AG20443 (cell line): ENCODE results near the gene CACNA2D3.

Experiments
- DNase-seq: peaks from one replicate; pipeline ENCODE4 v3.0.0; 2012; ENCODE audit warnings: low spot score, mixed read lengths

The CACNA2D3 gene

DNA sequence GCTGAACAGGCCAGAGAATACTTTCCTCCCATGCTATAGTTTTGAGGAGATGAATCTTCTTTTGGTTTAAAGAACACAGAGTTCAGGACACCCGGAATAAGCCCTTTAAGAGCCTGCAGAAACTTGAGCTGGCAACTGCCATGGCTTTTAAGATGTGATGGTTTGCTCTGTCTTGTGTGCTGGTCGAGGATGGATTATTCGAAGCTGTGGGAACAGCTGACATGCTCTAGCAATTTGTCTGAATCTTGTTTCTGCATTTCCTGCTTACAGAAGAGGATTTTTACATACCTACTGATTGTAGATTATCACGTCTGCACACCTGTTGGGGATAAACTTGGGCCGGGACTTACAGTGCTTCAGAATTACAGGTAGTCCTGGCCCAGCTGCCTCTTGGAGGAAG, 408.6 kb downstream of the CACNA2D3 start:
- DNase-seq: no peak

DNA sequence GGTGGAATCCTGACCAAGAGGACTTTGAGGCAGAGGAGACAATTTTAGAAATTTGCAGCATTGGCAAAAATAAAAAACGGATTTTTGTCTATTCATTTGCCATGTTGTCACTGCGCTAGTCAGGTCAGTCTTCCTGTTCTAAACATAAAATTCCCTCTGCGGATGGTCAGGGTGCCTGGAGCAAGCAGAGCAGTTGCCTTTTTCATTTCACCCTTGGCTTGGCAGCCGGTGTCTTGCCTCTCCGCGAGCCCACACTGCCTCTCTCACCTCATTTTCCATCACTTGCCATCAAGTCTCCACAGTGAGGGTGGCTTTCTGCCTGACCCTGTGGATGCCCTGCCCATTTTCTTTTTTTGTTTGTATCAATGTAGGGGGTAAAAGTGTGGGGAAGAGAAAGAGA, 409.4 kb downstream of the CACNA2D3 start:
- no peak for DNase-seq

DNA sequence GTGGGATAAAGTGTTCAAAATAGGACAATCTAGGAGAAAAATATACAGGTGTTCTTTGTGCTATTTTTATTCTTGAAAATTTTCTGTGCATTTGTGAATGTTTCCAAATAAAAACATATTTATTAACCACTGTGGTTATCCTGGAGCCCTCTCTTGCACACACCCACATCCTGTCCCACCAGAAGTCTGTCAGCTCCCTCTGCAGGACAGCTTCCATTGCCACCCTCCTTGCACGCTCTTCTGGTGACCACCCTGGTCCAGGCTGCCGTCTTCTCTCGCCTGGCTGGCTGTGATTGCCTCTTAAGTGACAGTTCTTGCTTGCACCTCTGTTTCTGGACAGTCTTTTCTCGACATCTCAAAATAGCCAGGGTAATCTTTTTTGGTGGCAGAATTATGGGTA, 411.5 kb downstream of the CACNA2D3 start:
- DNase-seq: no peak

DNA sequence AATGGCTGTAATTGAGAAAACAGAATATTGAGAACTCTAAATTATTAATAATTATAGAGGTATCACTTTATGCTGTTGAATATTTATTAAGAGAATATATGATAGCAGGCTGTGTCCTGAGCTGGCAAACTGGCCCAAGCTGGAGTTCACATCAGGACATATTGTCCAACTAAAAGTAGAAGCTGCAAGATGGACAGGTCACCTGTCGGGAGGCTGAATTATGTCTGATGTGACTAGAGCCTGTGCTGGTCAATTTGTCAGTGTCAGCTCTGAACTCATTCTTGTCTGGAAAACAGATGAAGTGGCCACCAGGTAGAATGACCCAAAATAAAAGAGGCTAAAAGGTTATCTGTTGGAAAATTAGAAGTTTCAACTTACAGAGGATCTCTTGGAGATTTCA, 413.3 kb downstream of the CACNA2D3 start:
- no peak for DNase-seq

DNA sequence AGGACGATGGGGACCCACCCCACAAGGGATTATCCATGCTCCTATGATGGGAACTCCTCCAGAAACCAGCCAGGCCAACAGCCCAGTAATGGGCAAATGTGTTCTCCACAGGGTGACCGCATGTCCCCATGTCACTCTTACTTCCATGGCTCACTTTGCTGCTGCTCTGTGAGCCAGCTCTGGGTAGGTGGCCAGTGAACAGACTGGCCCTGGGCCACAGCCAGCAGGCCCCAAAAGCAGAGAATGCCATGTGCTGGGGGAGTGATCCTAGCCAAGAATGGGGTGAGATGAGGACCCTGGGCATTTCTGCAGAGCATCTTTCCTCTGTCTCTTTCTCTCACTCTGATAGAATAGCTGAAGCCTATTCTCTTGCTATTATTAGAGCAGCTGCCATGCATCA, 414.1 kb downstream of the CACNA2D3 start:
- no peak for DNase-seq

DNA sequence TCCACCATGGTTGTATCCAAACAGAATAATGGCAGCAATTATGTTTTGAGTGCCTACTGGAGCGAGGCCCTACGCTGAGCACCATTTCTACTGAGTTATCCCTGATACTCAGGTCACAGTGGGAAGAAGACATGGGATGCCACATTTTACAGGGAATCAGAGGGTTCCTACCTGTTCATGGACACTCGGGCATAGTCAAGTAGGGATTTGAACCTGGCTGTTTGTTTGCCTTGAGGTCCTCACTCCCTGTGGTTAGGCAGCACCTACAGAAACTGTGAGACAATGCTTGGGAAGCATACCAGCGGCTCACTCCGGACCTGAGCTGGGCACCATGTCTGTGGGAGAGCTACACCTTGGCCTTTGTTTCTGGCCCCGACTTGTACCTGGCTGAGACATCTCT, 415.2 kb downstream of the CACNA2D3 start:
- DNase-seq: no peak

DNA sequence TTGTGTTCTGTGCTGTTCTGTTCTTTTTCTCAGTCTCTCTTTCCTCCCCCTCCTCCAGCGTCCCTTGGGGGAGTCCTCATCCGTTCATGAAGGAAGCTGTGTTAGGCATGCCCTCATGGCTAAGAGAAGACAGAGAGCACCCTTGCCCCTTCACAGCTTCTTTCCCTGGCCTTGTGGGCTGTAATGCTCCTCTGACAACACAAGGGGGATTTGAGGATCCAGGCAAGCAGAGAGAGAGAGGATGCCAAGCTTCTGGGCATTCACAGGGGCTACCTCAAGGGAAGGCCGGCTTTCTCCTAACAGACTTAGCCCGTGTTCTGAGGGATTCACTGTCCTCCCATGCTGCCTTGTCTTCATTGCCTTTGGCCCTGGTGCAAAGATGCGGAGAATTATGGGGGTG, 416.0 kb downstream of the CACNA2D3 start:
- no peak for DNase-seq

DNA sequence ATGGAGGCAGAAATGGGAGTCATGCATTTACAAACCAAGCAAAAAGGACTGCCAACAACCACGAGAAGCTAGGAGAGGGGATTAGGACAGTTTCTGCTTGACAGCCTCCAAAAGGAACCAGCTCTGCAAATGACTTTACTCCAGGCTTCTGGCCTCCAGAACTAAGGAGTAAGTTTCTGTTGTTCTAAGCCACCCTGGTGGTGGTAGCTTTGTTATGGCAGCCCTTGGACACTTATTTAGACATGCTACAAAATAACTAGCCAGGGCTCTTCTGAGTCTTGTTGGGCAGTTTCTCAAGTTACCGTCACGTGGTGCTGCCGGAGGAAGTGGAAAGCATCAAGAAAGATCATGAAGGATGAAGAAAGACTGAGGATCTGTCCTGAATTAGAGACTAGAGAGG, 419.0 kb downstream of the CACNA2D3 start:
- no peak for DNase-seq

DNA sequence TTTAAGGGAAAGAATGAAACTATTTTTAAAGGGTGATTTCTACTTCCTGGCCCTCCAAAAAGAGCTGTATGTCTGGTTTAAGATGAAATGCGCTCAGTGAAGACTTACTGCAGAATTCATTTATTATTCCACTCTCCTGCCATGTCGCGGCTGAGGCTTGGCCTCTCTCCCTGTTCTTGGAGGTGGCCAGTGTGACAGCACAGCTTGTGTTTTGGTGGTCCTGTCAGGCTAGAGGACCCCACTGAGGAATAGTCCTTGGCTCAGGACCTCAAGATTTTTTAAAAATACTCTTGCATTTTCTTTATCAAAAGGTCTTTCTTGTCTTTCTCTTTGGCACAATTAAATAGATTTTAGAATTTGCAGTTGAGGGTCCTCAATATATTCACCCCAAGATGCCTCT, 421.1 kb downstream of the CACNA2D3 start:
- DNase-seq: no peak

DNA sequence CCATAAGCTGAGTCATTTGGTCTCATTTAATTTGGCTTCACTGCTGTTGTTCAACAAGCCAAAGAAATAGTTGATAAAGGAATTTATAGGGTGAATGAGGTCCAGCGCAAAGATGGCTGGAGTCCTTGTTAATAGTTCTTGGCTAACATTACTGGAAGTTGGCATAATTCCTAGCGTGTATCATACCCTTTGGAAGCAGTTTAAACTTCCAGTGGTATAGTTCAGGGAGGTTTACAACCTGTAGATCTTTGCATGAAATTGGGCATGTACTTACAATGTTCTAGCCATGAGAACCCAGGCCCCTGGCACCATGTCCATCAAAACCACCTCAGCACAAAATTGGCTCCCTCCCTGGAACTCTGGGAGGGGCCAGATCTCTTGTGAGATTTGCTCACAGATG, 424.7 kb downstream of the CACNA2D3 start:
- no peak for DNase-seq

DNA sequence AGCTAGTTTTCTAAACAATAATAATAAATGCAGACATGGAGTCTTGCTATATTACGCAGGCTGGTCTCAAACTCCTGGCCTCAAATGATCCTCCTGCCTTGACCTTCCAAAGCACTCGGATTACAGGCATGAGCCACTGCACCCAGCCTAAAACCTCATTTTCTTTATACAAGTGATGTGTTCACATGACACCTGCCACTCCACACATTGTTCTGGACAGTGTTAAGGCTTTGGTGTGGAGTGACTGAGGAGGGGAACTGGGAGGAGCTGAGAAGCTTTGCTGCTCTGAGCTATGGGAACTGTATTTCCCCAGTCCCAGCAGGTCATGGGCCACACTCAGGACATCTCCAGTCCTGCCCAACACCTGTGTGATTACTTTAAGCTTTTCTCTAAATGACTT, 425.5 kb downstream of the CACNA2D3 start:
- DNase-seq: no peak

DNA sequence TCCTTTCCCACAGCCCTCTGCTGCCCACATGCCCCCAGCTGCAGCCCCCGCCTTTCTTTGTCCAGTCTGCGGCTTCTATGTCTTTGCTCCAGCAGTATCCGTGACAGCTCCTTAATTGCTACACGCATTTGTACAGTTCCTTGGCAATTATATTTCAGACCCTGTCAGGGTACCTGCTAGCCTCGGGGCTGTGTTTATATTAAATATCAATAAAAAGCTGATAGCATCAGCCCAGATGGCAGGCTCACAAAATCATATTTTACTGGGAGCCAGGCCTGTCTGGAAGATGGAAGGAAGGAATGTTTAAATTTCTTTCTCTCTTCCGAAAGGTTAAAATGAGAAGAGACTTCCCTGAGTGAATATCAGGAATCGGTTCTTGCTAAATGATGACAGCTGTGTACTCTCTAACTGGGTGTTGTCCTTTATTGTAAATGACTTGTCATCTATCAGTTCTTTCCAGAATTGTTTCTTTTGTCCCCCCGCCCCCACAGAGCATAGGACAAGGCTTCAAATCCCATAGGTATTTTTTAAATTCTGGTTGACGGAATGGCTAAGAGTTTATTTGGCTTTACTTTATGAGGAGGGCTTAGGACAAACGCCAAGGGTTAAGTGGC, 427.4 kb downstream of the CACNA2D3 start:
- no peak for DNase-seq

DNA sequence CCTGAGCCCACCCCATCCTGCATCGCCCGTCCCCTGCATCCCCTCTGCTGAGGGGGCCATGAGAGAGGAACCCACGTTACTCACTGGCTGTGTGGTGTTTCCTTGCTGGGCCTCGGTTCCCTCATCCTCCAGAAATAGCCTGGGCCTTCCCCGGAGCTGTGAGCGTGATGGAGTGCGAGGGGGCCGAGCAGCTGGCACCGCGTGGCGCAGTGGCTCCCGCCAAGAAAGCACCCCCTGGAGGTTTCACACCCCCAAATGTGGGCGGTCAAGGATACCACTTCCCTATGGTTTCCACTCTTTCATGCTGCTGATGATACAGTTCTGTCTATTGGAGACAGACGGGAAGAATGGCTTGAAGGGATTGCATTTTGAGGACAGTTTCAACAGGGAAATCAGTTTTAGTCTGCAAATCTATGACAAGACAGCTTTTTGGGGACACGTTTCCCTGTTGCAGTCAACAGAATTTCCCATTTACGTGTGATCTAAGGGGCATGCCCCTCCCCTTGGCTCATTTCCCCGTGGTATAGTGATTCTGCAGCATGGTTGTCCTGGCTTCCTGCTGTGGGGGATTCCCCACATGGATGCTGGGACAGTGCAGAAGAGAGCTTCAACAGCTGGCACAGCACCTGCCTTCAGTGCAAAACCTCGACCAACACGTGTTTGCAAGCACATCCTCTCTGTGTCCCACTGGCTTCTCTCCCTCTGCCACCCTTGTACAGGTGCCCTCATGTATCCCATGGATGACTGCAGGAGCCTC, 428.0 kb downstream of the CACNA2D3 start:
- no peak for DNase-seq

DNA sequence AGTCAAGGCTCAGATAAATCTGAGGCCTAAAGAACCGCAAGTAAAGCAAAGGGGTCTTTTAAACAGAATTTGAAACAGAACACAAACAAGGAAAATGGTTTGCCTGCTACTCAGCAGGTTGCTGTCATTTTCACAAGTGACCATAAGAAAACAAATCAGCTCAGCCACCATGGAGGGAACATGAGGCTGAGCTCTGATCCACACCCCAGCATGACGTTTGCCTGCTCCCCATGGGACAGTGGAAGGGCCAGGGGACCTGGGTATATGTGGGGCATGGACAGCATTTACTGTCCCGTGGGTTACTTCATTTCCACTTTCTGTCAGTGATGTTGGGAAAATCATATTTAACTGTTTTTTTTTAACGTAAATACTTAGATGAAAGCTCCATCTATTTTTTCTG, 434.3 kb downstream of the CACNA2D3 start:
- DNase-seq: no peak

DNA sequence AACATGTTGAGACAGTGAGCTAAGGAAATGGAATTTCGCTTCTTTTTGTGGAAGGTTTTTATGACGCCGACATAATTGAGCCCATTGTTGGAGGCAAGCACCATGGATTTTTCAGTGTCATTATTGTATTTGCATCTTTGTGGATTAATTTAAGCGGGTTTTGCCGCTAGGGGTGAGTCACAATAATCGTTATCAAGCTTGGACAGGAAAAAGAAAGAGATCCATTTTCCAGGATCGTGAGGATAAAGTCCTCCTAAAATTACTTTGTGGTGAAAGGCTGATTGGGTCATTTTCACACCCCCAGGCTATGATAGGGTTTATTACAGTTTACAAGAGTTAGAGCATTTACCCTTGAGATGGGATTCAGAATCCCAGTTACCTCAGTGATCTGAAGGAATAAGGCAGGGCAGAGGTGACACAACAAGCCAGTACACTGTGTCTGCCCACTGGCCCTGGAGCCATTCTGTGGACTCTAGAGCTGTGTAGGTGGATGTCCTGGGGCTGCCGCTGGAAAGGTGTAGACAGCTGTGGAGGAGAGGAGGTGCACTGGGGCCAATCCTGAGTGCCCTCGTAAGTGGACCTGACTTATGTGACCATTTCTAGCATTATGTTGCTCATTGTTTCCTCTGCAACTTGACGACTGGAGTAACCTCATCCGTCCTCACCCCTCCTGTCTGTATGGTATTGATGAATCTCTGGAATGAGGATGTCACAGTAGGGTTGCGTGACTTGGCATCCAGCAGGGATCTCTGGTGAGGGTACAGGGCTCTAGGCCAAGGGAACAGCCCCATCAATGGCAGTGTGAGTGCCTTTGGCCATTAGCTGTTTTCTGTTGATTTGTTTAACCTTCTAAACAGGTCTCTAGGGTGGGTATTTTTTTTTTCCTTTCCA, 435.4 kb downstream of the CACNA2D3 start:
- DNase-seq: no peak

DNA sequence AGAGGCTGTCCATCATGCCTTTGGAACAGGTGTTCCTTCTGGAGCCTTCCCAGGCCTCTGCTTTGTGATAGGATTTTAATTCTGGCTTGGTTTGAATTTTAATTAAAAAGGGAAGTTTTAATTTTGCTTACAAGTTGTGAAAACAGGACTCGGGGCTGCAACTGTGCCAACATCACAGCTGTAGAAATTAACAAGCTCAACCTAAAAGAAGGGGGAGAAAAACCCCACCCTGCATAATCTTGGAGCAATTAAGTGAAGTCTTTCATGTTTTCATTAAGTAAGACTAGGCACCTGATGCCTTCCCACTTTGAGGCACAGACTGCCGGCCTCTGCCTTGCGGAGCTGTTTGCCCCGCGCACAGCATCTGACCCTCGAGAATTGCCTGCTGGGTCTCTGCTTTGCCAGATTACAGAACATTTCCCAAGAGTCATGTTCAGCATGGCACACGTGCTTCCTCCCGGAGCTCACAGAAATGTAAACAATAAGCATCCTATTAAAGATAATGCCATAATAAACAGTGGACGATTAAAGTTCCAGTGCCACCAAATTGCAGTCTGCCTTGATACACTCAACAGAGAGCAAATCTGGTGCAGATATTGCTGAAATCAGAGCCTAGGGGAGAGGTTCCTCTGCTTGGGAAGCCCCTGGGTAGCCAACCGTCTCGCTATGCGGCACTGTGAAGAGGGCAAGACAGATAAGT, 441.3 kb downstream of the CACNA2D3 start:
- DNase-seq: no peak

DNA sequence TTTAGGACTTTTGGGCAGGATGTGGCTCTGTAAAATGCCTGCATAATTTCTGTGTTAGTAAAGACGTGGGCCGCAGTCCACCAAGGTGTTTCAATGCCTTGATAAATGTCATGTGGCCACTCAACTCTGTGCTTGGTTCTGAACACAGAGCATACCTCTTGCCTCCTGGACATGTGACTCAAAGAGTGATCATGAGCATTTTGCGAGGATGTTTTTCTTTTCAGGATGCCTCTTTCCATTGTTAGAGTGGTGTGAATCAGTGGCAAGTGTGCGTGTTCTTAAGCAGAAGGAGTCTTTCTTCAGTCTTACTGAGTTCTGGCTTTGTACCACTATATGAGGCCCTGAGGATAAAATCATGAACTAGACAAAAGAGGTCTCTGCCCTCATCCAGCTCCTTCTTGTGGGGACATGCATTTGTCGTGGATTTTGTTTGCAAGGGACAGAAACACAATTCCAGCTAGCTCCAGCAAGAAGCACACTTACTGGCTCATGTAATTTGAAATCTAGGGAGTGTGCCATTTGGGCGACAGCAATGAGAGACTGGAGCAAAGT, 442.1 kb downstream of the CACNA2D3 start:
- DNase-seq: no peak

DNA sequence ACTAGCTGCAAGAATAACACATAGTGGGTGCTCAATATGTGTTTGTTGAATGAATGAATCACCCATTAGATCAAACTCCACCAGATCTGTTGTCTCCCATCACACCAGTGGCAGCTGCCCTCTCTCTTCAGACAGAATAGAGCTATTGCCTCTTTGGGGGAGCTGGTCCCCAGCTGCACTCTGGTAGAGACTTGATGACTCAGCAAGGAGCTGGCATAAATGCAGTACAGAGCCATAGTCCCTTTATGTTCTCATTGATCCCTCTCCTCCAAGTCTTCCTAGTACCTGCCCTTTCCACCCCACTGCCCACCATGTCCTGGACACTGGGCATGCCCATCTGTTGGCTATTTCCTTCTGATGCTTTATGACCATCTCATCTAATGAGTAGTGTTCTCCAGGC, 443.6 kb downstream of the CACNA2D3 start:
- no peak for DNase-seq

DNA sequence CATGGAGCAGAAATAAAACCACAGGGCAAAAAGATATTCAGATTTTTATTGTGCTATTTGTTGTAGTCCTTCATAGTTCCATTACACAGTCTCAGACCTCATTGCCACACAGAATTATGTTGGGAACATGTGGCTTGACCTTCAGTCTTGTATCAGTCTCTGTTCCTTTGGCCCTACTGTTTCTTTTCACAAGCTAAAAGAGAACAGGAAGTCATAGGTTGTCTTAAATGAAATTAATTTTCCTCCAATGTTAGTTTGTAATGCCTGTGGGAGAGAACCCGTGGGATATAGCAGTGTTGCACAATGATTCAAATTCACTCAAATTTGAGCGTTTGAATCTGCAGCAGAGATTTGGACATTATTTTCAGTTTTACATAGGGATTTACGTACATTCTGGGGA, 445.6 kb downstream of the CACNA2D3 start:
- no peak for DNase-seq

DNA sequence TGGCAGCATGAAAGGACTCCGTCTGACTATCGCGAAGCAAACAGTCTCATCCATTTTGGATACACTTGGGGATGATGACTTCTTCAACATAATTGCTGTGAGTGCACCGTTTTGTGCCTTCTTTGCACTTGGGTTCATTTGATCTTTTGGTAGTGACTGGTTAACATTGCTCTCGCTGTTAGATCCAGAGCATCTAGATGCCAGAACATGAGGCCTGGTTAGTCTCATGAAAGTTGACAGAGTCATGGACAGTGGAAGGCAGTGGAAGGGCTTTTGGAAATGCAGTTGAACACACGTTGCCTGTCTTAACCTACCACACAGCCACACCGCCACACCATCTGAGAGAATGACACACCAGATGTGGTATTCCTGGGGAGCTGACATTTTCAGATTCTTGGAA, 447.7 kb downstream of the CACNA2D3 start:
- DNase-seq: no peak

DNA sequence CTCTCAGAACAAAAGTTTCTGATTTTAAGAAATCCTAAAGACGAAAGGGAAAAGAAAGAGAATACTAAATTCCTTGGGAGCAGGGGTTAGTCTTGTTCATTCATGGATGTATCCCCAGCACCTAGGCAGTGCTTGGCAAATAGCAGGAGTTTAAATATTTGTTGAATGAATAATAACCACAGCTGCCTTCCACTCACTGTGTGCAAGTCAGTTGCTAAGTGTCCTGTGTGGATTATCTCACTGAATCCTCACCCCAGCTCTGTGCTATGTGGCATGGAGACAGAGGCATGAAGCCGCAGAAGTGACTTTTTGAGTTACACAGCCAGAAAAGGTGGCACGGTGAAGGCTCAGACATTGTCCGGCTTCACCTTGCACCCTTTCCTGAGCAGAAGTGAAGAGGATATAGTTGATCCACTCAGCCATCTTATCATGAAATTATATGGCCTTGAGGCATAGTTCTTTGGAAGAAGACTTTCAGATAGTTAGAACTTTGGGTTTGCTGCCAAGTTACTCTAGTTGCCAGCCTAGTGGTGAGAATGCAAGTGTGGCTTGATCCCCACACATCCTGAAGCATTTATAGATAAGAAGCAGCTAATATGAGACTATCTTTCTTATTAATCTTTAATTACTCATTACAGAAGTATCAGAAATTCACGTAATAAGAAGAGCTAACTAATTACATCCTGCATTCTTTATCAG, 450.0 kb downstream of the CACNA2D3 start:
- DNase-seq: no peak

DNA sequence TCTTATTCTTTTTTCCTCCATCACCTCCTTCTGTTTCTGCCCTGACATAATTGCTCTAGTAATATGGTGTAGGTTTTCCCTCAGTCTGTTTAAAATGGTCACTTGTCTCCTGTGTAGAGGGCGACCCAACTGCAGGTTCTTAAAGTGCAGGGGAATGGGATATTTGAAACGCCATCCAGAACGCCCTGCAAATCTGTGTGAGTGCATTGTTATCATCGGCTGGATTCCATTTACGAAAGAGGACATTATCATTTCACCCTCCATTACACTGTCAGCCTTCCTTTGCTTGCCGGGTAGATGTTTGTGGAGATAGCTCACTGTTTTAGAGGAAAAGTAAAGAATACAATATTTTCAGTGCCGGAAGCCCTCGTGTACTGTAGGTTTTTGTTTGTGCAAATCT, 451.5 kb downstream of the CACNA2D3 start:
- DNase-seq: no peak
